Bronchial epithelial cell (primary cell): ENCODE results near the gene IRS2. TPM values are rescaled to one million over a fixed set of nuclear protein-coding genes. Genes with fewer than 3 reads are reported as not detected.

Source experiments
- DNase-seq: peaks from one replicate; pipeline ENCODE4 v3.0.0-alpha.2; 2010; ENCODE audit warnings: low read depth
- FAIRE-seq: peaks from 2 replicates; lab custom pipeline; 2011; peaks lifted over from hg19 to GRCh38; lab: Jason Lieb, UNC
- H3K27me3 ChIP-seq: 2 replicates; pipeline ENCODE4 v1.5.1; 2011; ENCODE audit warnings: low read length; ENCODE audit not compliant: control insufficient read depth, insufficient read depth
- H3K36me3 ChIP-seq: 2 replicates; pipeline ENCODE4 v1.5.1; 2011; ENCODE audit warnings: low read length; ENCODE audit not compliant: control insufficient read depth, insufficient read depth
- H3K4me3 ChIP-seq: 2 replicates; pipeline ENCODE4 v1.5.1; 2011; ENCODE audit warnings: mild to moderate bottlenecking, low read depth, low read length, control low read depth
- CTCF ChIP-seq: IDR thresholded peaks from 2 replicates; pipeline ENCODE4 v1.5.1; 2011; ENCODE audit warnings: mild to moderate bottlenecking, moderate library complexity, low read length, control low read depth, inconsistent platforms; ENCODE audit not compliant: insufficient read depth, severe bottlenecking
- total RNA-seq: library from RNA; depleted of rRNA; stranded (reverse); fragments of >200 nt; gene quantifications from 2 replicates; pipeline ENCODE4 v1.2.1, GENCODE V29; 2014

Gene IRS2
- total RNA-seq, 1 donor from 2014 or later, result 6.8 TPM

GRCh38 chr13:109724603-109725002 is 61.8 kb downstream of the IRS2 start:
- no peak for FAIRE-seq
- Histone ChIP-seq H3K4me3 (no peak overlapping the region), H3K36me3 (no peaks in the 10 kb centered on the region), H3K27me3 (no peaks in the 10 kb centered on the region)
- DNase-seq, result no peak
- no peak for TF ChIP-seq CTCF

GRCh38 chr13:109723046-109723445 is 63.3 kb downstream of the IRS2 start:
- no peaks in the 10 kb centered on the region for H3K36me3 ChIP-seq
- no peak for TF ChIP-seq CTCF
- FAIRE-seq (no peak), DNase-seq (no peak)
- no peaks in the 10 kb centered on the region for H3K27me3 ChIP-seq
- H3K4me3 ChIP-seq, result no peak overlapping the region

GRCh38 chr13:109722068-109722467 is 64.3 kb downstream of the IRS2 start:
- Histone ChIP-seq H3K27me3 (no peaks in the 10 kb centered on the region), H3K4me3 (no peak overlapping the region), H3K36me3 (no peaks in the 10 kb centered on the region)
- TF ChIP-seq CTCF, result no peak
- DNase-seq (no peak), FAIRE-seq (peak; percentile 40)

- Histone ChIP-seq H3K27me3 (no peaks in the 10 kb centered on the region), H3K36me3 (no peaks in the 10 kb centered on the region), H3K4me3 (no peak overlapping the region)
- FAIRE-seq (no peak), DNase-seq (no peak)
- TF ChIP-seq CTCF, result no peak
Measured at GRCh38 chr13:109720758-109721184, 65.6 kb downstream of the IRS2 start.

- no peaks in the 10 kb centered on the region for H3K36me3 ChIP-seq
- TF ChIP-seq CTCF, result no peak
- H3K27me3 ChIP-seq, result no peaks in the 10 kb centered on the region
- no peak overlapping the region for H3K4me3 ChIP-seq
- FAIRE-seq (no peak), DNase-seq (no peak)
Measured at GRCh38 chr13:109719962-109720646, 66.3 kb downstream of the IRS2 start.

GRCh38 chr13:109718726-109719125 is 67.7 kb downstream of the IRS2 start:
- H3K36me3 ChIP-seq, result no peaks in the 10 kb centered on the region
- FAIRE-seq (no peak), DNase-seq (no peak)
- no peak for TF ChIP-seq CTCF
- no peaks in the 10 kb centered on the region for H3K27me3 ChIP-seq
- H3K4me3 ChIP-seq, result no peak overlapping the region
